ENCODE results near the gene AADAT. TPM values are rescaled to one million over a fixed set of nuclear protein-coding genes. Genes with fewer than 3 reads are reported as not detected.
"Not testable (repeated sequence)": the region's sequence is repeated elsewhere in the genome, so short reads cannot be mapped to it uniquely, and the experiment has no call there.

The AADAT gene
- total RNA-seq, 1 experiment from 2014 or later: 8.4 TPM

DNA sequence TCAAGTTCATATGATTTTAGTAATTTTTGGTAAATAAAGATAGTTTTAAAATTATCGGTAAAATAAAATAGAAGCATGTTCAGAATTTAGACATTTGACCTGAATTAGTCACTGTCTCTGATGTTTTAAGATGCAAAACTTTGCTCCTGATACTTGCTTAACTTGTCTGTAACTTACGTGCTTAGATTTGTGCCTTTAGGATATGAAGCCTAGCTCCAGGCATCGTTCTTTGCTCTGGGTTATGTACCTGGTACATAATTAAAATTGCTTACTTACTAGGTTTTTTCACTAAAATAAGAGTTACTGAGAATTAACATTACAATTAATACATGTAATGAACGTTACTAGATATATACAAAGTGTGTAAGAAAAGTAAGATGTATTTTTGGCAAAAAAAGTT lies 24.9 kb upstream of the AADAT start:
- intact Hi-C loops (cut with micrococcal nuclease; ENCODE audit: unreplicated experiment): no loop called here
- Mint-ChIP-seq H3K36me3 (ENCODE audit: insufficient read depth, unreplicated experiment) (no peaks in the 10 kb centered on the region), H3K27ac (ENCODE audit: unreplicated experiment) (no peak overlapping the region), H3K4me1 (ENCODE audit: low read depth, unreplicated experiment) (no peaks in the 10 kb centered on the region), H3K4me3 (ENCODE audit: unreplicated experiment) (no peak overlapping the region), H3K27me3 (ENCODE audit: insufficient read depth, unreplicated experiment) (peaks cover 6% of the 10 kb centered on the region), H3K9me3 (ENCODE audit: unreplicated experiment) (peaks cover 13% of the 10 kb centered on the region)
- Histone ChIP-seq H3K9me3 (peaks cover 3% of the 10 kb centered on the region; the same call in 1 of the 2 replicates), H3K36me3 (ENCODE audit: control insufficient read depth, insufficient read depth, low read length) (no peaks in the 10 kb centered on the region), H3K4me3 (ENCODE audit: low read depth, low read length) (no peak overlapping the region), H3K27me3 (replicated peaks; ENCODE audit: control insufficient read depth, insufficient read depth, low read length) (no peaks in the 10 kb centered on the region), H3K4me1 (no peaks in the 10 kb centered on the region)
- TF ChIP-seq, protein P1, sequence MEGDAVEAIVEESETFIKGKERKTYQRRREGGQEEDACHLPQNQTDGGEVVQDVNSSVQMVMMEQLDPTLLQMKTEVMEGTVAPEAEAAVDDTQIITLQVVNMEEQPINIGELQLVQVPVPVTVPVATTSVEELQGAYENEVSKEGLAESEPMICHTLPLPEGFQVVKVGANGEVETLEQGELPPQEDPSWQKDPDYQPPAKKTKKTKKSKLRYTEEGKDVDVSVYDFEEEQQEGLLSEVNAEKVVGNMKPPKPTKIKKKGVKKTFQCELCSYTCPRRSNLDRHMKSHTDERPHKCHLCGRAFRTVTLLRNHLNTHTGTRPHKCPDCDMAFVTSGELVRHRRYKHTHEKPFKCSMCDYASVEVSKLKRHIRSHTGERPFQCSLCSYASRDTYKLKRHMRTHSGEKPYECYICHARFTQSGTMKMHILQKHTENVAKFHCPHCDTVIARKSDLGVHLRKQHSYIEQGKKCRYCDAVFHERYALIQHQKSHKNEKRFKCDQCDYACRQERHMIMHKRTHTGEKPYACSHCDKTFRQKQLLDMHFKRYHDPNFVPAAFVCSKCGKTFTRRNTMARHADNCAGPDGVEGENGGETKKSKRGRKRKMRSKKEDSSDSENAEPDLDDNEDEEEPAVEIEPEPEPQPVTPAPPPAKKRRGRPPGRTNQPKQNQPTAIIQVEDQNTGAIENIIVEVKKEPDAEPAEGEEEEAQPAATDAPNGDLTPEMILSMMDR (IDR thresholded peaks at IDR 0.05; ENCODE audit: insufficient read depth in 1 of 2, low read depth in 1 of 2, low read length in 1 of 2, severe bottlenecking in 1 of 2, unreplicated experiment in 1 of 2): no peak
- BruUV-seq (replicated peaks): no TSS peak
- ChIA-PET CTCF (no interaction called here), POLR2A (no interaction called here)
- no peak for DNase-seq

DNA sequence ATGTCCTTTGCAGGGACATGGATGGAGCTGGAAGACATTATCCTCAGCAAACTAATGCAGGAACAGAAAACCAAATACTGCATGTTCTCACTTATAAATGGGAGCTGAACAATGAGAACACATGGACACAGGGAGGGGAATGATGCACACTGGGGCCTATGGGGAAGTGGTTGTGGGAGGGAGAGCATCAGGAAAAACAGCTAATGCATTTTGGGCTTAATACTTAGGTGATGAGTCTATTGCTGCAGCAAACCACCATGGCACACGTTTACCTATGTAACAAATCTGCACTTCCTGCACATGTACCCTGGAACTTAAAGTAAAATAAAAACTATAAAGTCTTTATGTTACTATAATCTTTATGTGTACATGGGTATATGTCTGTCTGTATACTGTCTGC lies 24.4 kb upstream of the AADAT start:
- H3K4me1 ChIP-seq; H3K4me1 Mint-ChIP-seq (ENCODE audit: low read depth, unreplicated experiment); H3K27ac Mint-ChIP-seq (ENCODE audit: unreplicated experiment); H3K27me3 ChIP-seq (replicated peaks; ENCODE audit: control insufficient read depth, insufficient read depth, low read length); CTCF ChIA-PET; POLR2A ChIA-PET; H3K36me3 Mint-ChIP-seq (ENCODE audit: insufficient read depth, unreplicated experiment); H3K4me3 ChIP-seq (ENCODE audit: low read depth, low read length); H3K4me3 Mint-ChIP-seq (ENCODE audit: unreplicated experiment); BruUV-seq (replicated peaks); intact Hi-C loops (cut with micrococcal nuclease; ENCODE audit: unreplicated experiment); DNase-seq; H3K27me3 Mint-ChIP-seq (ENCODE audit: insufficient read depth, unreplicated experiment); H3K9me3 ChIP-seq; H3K36me3 ChIP-seq (ENCODE audit: control insufficient read depth, insufficient read depth, low read length): not testable (repeated sequence)
- H3K9me3 Mint-ChIP-seq (ENCODE audit: unreplicated experiment): peaks cover 13% of the 10 kb centered on the region

DNA sequence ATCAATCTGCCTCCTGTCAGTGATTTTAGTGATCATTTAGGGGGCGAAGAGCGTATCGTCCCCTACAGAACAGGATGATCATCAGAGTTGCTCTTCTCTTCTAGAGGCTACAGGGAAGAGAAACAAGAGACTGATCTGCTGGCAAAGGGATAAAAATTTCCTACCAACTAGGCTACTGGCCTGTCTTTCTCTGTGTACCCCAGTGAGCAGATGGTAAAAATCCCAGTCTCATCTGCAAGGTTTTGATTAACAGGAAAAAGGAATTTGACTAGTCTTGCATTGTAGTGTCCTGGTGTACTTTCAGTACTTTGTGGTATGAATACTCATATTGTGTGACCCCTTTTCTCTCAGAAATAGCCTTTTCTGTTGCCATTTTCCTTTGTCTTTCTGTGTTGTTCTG lies 21.8 kb upstream of the AADAT start:
- ChIA-PET POLR2A (no interaction called here), CTCF (no interaction called here)
- Histone ChIP-seq H3K4me1 (peaks cover 7% of the 10 kb centered on the region; the same call in 1 of the 2 replicates), H3K9me3 (peaks cover 3% of the 10 kb centered on the region; the same call in 1 of the 2 replicates), H3K36me3 (ENCODE audit: control insufficient read depth, insufficient read depth, low read length) (no peaks in the 10 kb centered on the region), H3K4me3 (ENCODE audit: low read depth, low read length) (no peak overlapping the region), H3K27me3 (replicated peaks; ENCODE audit: control insufficient read depth, insufficient read depth, low read length) (no peaks in the 10 kb centered on the region)
- intact Hi-C loops (cut with micrococcal nuclease; ENCODE audit: unreplicated experiment): no loop called here
- Mint-ChIP-seq H3K27me3 (ENCODE audit: insufficient read depth, unreplicated experiment) (no peaks in the 10 kb centered on the region), H3K9me3 (ENCODE audit: unreplicated experiment) (no peaks in the 10 kb centered on the region), H3K27ac (ENCODE audit: unreplicated experiment) (no peak overlapping the region), H3K36me3 (ENCODE audit: insufficient read depth, unreplicated experiment) (no peaks in the 10 kb centered on the region), H3K4me1 (ENCODE audit: low read depth, unreplicated experiment) (peaks cover 6% of the 10 kb centered on the region), H3K4me3 (ENCODE audit: unreplicated experiment) (no peak overlapping the region)
- no peak for DNase-seq
- TF ChIP-seq, protein P1 (IDR thresholded peaks at IDR 0.05; ENCODE audit: insufficient read depth in 1 of 2, low read depth in 1 of 2, low read length in 1 of 2, severe bottlenecking in 1 of 2, unreplicated experiment in 1 of 2): no peak
- no TSS peak for BruUV-seq (replicated peaks)

DNA sequence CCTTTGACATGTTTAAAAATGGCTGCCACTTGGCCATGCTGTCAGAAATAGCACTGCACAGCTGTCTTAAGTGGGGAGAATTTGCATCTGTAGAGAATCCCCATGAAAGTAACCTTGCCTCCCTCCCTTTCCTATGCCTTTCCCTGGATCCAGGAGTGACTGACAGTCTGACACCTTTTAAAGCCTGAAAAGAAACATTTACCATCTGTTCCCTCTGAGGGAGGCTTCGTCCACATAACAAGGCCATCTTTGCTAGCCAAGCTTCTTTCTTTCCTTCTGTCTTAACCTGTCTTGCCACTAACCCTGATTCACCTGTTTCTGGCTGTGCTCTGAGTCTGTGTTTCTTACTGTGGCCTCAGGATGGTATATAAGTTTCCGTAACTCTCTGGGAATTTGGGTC lies 21.3 kb upstream of the AADAT start:
- peak overlapping the region; percentile 27 for H3K27ac Mint-ChIP-seq (ENCODE audit: unreplicated experiment)
- H3K27me3 ChIP-seq (replicated peaks; ENCODE audit: control insufficient read depth, insufficient read depth, low read length): no peaks in the 10 kb centered on the region
- DNase-seq: no peak
- CTCF ChIA-PET: no interaction called here
- intact Hi-C loops (cut with micrococcal nuclease; ENCODE audit: unreplicated experiment): no loop called here
- no peaks in the 10 kb centered on the region for H3K36me3 ChIP-seq (ENCODE audit: control insufficient read depth, insufficient read depth, low read length)
- TF ChIP-seq, protein P1 (IDR thresholded peaks at IDR 0.05; ENCODE audit: insufficient read depth in 1 of 2, low read depth in 1 of 2, low read length in 1 of 2, severe bottlenecking in 1 of 2, unreplicated experiment in 1 of 2): no peak
- peaks cover 3% of the 10 kb centered on the region; the same call in 1 of the 2 replicates for H3K9me3 ChIP-seq
- H3K4me1 Mint-ChIP-seq (ENCODE audit: low read depth, unreplicated experiment): peaks cover 6% of the 10 kb centered on the region
- no peaks in the 10 kb centered on the region for H3K9me3 Mint-ChIP-seq (ENCODE audit: unreplicated experiment)
- no peak overlapping the region for H3K4me3 Mint-ChIP-seq (ENCODE audit: unreplicated experiment)
- H3K4me3 ChIP-seq (ENCODE audit: low read depth, low read length): no peak overlapping the region
- no peaks in the 10 kb centered on the region for H3K36me3 Mint-ChIP-seq (ENCODE audit: insufficient read depth, unreplicated experiment)
- BruUV-seq (replicated peaks): no TSS peak
- H3K4me1 ChIP-seq: peaks cover 7% of the 10 kb centered on the region; the same call in 1 of the 2 replicates
- POLR2A ChIA-PET: no interaction called here
- no peaks in the 10 kb centered on the region for H3K27me3 Mint-ChIP-seq (ENCODE audit: insufficient read depth, unreplicated experiment)
